AG04450 (cell line): ENCODE measurements around the gene DYRK3. TPM values are rescaled to one million over a fixed set of nuclear protein-coding genes. Genes with fewer than 3 reads are reported as not detected.

Experiments used
- CTCF ChIA-PET: fragments of 300-600, 350-600 bp; formaldehyde crosslinking; extraction: SDS; loops from one replicate; lab custom pipeline; 2022; ENCODE audit warnings: antibody characterized with exemption, inconsistent platforms; lab: Charles Lee
- POLR2A ChIA-PET: fragments of 350-600 bp; formaldehyde crosslinking; extraction: SDS; loops from one replicate; lab custom pipeline; 2021; ENCODE audit warnings: antibody characterized with exemption, inconsistent platforms; lab: Yijun Ruan, JAX
- DNase-seq: peaks from one replicate; pipeline ENCODE4 v3.0.0-alpha.2; 2011; ENCODE audit warnings: low read depth, low spot score
- H3K27ac ChIP-seq: one replicate; pipeline ENCODE4 v1.5.1; 2012; ENCODE audit warnings: low read depth, low read length, control low read depth
- H3K27me3 ChIP-seq: one replicate; pipeline ENCODE4 v1.6.0; 2012; ENCODE audit warnings: low read length; ENCODE audit not compliant: control insufficient read depth, insufficient read depth
- H3K4me3 ChIP-seq: 2 replicates; pipeline ENCODE4 v1.5.1; 2011; ENCODE audit warnings: mild to moderate bottlenecking, low read depth, low read length, control low read depth
- H3K9me3 ChIP-seq: 2 replicates; pipeline ENCODE4 v1.5.1; 2012; ENCODE audit warnings: low read length; ENCODE audit not compliant: control insufficient read depth, insufficient read depth
- CTCF ChIP-seq: IDR thresholded peaks from 2 replicates; pipeline ENCODE4 v1.5.1; 2011; ENCODE audit warnings: low read depth, low read length, control low read depth, inconsistent platforms
- polyA plus RNA-seq: library from polyadenylated mRNA; depleted of rRNA; stranded (reverse); fragments of >200 nt; gene quantifications from 2 replicates; pipeline ENCODE4 v1.2.3, GENCODE V29; 2011

DYRK3 gene
- polyA plus RNA-seq, 1 experiment = 13.4 TPM

GRCh38 chr1:206656936-206657335 is 21.6 kb downstream of the DYRK3 start:
- no peak for TF ChIP-seq CTCF
- no peaks in the 10 kb centered on the region; the same call in 1 of the 2 replicates for H3K9me3 ChIP-seq

GRCh38 chr1:206657751-206658150 is 22.4 kb downstream of the DYRK3 start:
- TF ChIP-seq CTCF = no peak
- H3K9me3 ChIP-seq = no peaks in the 10 kb centered on the region; the same call in 1 of the 2 replicates
- no peak overlapping the region for H3K27ac ChIP-seq
- ChIA-PET POLR2A (interaction anchor here (0.5 kb wide), 1 partner anchor 22 kb away, joined by 3 read pairs; the partner anchor contains the start of gene DYRK3), CTCF (interaction anchor here (1.0 to 11.0 kb wide), 5 partner anchors 9 to 49 kb away, joined by 3 to 202 read pairs (median 7); partner anchors contain the start of gene DYRK3)
- no peak for DNase-seq
- no peak overlapping the region for H3K4me3 ChIP-seq
- peaks cover 5% of the 10 kb centered on the region for H3K27me3 ChIP-seq

More at GRCh38 chr1:206656936-206657335, 21.6 kb downstream of the DYRK3 start:
- CTCF ChIA-PET = interaction anchor here (1.4 to 5.1 kb wide), 3 partner anchors 7 to 26 kb away, joined by 7 to 55 read pairs (median 23); no protein-coding TSS in a partner anchor
- no peak overlapping the region for H3K4me3 ChIP-seq
- no peak for DNase-seq
- POLR2A ChIA-PET = no interaction called here
- peaks cover 2% of the 10 kb centered on the region for H3K27me3 ChIP-seq
- no peak overlapping the region for H3K27ac ChIP-seq

- Histone ChIP-seq H3K4me3 (no peak overlapping the region), H3K9me3 (no peaks in the 10 kb centered on the region; the same call in 1 of the 2 replicates), H3K27me3 (peaks cover 8% of the 10 kb centered on the region), H3K27ac (no peak overlapping the region)
- DNase-seq = no peak
- ChIA-PET POLR2A (no interaction called here), CTCF (interaction anchor here (0.6 to 11.0 kb wide), 6 partner anchors 10 to 50 kb away, joined by 3 to 202 read pairs (median 5); partner anchors contain the start of gene DYRK3)
- TF ChIP-seq CTCF = peak; percentile 73
Observed at GRCh38 chr1:206658264-206658980, 23.1 kb downstream of the DYRK3 start.

- DNase-seq = no peak
- CTCF ChIA-PET = interaction anchor here (0.6 to 11.0 kb wide), 6 partner anchors 10 to 254 kb away, joined by 3 to 202 read pairs (median 6); partner anchors contain the start of gene DYRK3
- peaks cover 12% of the 10 kb centered on the region for H3K27me3 ChIP-seq
- no peak overlapping the region for H3K27ac ChIP-seq
- no peak for TF ChIP-seq CTCF
- H3K9me3 ChIP-seq = no peaks in the 10 kb centered on the region; the same call in 1 of the 2 replicates
- POLR2A ChIA-PET = no interaction called here
- no peak overlapping the region for H3K4me3 ChIP-seq
Observed at GRCh38 chr1:206658981-206659273, 23.6 kb downstream of the DYRK3 start.

- ChIA-PET CTCF (interaction anchor here (0.8 to 11.0 kb wide), 5 partner anchors 12 to 252 kb away, joined by 3 to 202 read pairs (median 23); partner anchors contain the start of gene DYRK3), POLR2A (no interaction called here)
- H3K27ac ChIP-seq = no peak overlapping the region
- no peak overlapping the region for H3K4me3 ChIP-seq
- no peaks in the 10 kb centered on the region; the same call in 1 of the 2 replicates for H3K9me3 ChIP-seq
- TF ChIP-seq CTCF = no peak
- DNase-seq = no peak
- H3K27me3 ChIP-seq = peaks cover 14% of the 10 kb centered on the region
Observed at GRCh38 chr1:206660136-206660535, 24.8 kb downstream of the DYRK3 start.
